B cell (primary cell): Measurements from ENCODE around the gene KPNA6. TPM values are rescaled to one million over a fixed set of nuclear protein-coding genes. Genes with fewer than 3 reads are reported as not detected.

Experiments used
- ATAC-seq: fragments of 200-7000 bp; cut with Tn5 transposase; one replicate; pipeline ENCODE4 v1.10.0; 2021; ENCODE audit warnings: low read depth, mild to moderate bottlenecking, moderate number of reproducible peaks, moderate library complexity
- CTCF ChIA-PET: fragments of 350-600 bp; sonication (Branson Sonifier 250); formaldehyde crosslinking; loops from one replicate; lab custom pipeline; 2021; ENCODE audit warnings: antibody characterized with exemption, inconsistent platforms; lab: Charles Lee
- POLR2A ChIA-PET: fragments of 350-600 bp; sonication (Branson Sonifier 250); formaldehyde crosslinking; loops from one replicate; lab custom pipeline; 2021; ENCODE audit warnings: antibody characterized with exemption; lab: Charles Lee
- DNase-seq: peaks from one replicate; pipeline ENCODE4 v3.0.0; 2013
- H2AFZ ChIP-seq: 2 replicates; pipeline ENCODE4 v1.6.1; 2012; ENCODE audit warnings: mild to moderate bottlenecking, low read depth, low read length; ENCODE audit not compliant: insufficient read depth, poor library complexity, severe bottlenecking
- H3K27ac ChIP-seq, 2 donors: 1 replicate in 1 of 2; 2 replicates in 1 of 2; pipeline ENCODE4 v1.5.1; 2012 to 2013; ENCODE audit warnings: low read length in 2 of 2, mild to moderate bottlenecking in 2 of 2, moderate library complexity in 1 of 2
- H3K27me3 ChIP-seq, 4 experiments: fragments of 200-600 bp in 1 of 4; sonication (generic) in 1 of 4; replicated peaks in 1 of 4; 1 replicate in 2 of 4; 2 replicates in 2 of 4; pipeline versions ENCODE4 v1.6.1 to v1.7.0; 2013 to 2016; ENCODE audit warnings: low read length in 3 of 4, mild to moderate bottlenecking in 2 of 4, mixed read lengths in 1 of 4, moderate library complexity in 1 of 4; ENCODE audit not compliant: insufficient read depth in 4 of 4, control insufficient read depth in 3 of 4; ENCODE audit errors: control extremely low read depth in 1 of 4
- H3K36me3 ChIP-seq, 2 experiments: replicated peaks in 1 of 2; 1 replicate in 1 of 2; 2 replicates in 1 of 2; pipeline versions ENCODE4 v1.6.1 to v1.7.1; 2013; ENCODE audit warnings: low read length in 1 of 2; ENCODE audit not compliant: insufficient read depth in 2 of 2, control insufficient read depth in 1 of 2; ENCODE audit errors: control extremely low read depth in 1 of 2, extremely low read depth in 1 of 2
- H3K4me1 ChIP-seq, 2 donors: fragments of 200-600 bp in 1 of 2; sonication (generic) in 1 of 2; 1 replicate in 1 of 2; 2 replicates in 1 of 2; pipeline versions ENCODE4 v1.5.1 to v1.6.1; 2013 to 2017; ENCODE audit warnings: low read length in 2 of 2; ENCODE audit not compliant: control insufficient read depth in 2 of 2, insufficient read depth in 2 of 2
- H3K4me2 ChIP-seq: replicated peaks from 2 replicates; pipeline ENCODE3; 2012; ENCODE audit warnings: mild to moderate bottlenecking, low read depth, low read length; ENCODE audit not compliant: poor library complexity, severe bottlenecking
- H3K4me3 ChIP-seq, 5 experiments: fragments of 200-600 bp in 1 of 5; sonication (generic) in 1 of 5; 1 replicate in 3 of 5; 2 replicates in 2 of 5; pipeline versions ENCODE4 v1.5.1 to v1.7.0; 2011 to 2016; ENCODE audit warnings: low read length in 4 of 5, mild to moderate bottlenecking in 4 of 5, low read depth in 2 of 5, control low read depth in 1 of 5, moderate library complexity in 1 of 5; ENCODE audit not compliant: insufficient read depth in 1 of 5; ENCODE audit errors: control extremely low read depth in 1 of 5, extremely low read depth in 1 of 5
- H3K79me2 ChIP-seq: fragments of 200-600 bp; sonication (generic); one replicate; pipeline ENCODE4 v1.6.0; 2016; ENCODE audit warnings: low read length; ENCODE audit not compliant: control insufficient read depth, insufficient read depth
- H3K9ac ChIP-seq: fragments of 200-600 bp; sonication (generic); 2 replicates; pipeline ENCODE4 v1.6.1; 2017; ENCODE audit warnings: mild to moderate bottlenecking, low read length, moderate library complexity
- H3K9me3 ChIP-seq, 3 donors: one replicate each; pipeline versions ENCODE4 v1.6.1 to v1.7.1; 2013; ENCODE audit warnings: low read length in 2 of 3; ENCODE audit not compliant: control insufficient read depth in 2 of 3, insufficient read depth in 1 of 3; ENCODE audit errors: control extremely low read depth in 1 of 3
- H4K20me1 ChIP-seq: 2 replicates; pipeline ENCODE4 v1.6.0; 2012; ENCODE audit warnings: mild to moderate bottlenecking, low read length; ENCODE audit not compliant: insufficient read depth, control insufficient read depth, poor library complexity, severe bottlenecking
- H3K27ac Mint-ChIP-seq: one replicate; pipeline ENCODE4 v1.8.0; 2021; ENCODE audit warnings: mixed read lengths
- H3K27me3 Mint-ChIP-seq: one replicate; pipeline ENCODE4 v1.8.0; 2021; ENCODE audit warnings: mixed read lengths
- H3K4me1 Mint-ChIP-seq: one replicate; pipeline ENCODE4 v1.8.0; 2021; ENCODE audit warnings: mixed read lengths
- H3K4me3 Mint-ChIP-seq: one replicate; pipeline ENCODE4 v1.8.0; 2021; ENCODE audit warnings: mixed read lengths
- H3K9me3 Mint-ChIP-seq: one replicate; pipeline ENCODE4 v1.8.0; 2022; ENCODE audit warnings: mixed read lengths; ENCODE audit not compliant: insufficient read depth
- CTCF ChIP-seq: fragments of 200-600 bp; IDR thresholded peaks from one replicate; pipeline ENCODE4 v1.8.0; 2022; ENCODE audit warnings: antibody characterized with exemption, mild to moderate bottlenecking
- EZH2 ChIP-seq: IDR thresholded peaks from 2 replicates; pipeline ENCODE4 v1.6.1; 2012; ENCODE audit warnings: borderline replicate concordance, low read depth, mild to moderate bottlenecking, moderate library complexity, low read length; ENCODE audit not compliant: insufficient read depth, poor library complexity, severe bottlenecking
- WGBS: methylation state at CpG from one replicate; pipeline ENCODE4 v1.1.5; 2013; ENCODE audit warnings: missing lambda C conversion rate; ENCODE audit not compliant: insufficient coverage; 5-methylcytosine and 5-hydroxymethylcytosine counted together
- intact Hi-C: fragments of 100-400 bp; cut with micrococcal nuclease; formaldehyde crosslinking; loops from one replicate; pipeline ENCODE4 v1.10.0; 2022
- polyA plus RNA-seq: library from polyadenylated mRNA; depleted of rRNA; stranded (reverse); fragments of >200 nt; gene quantifications from 2 replicates; pipeline ENCODE4 v1.2.3, GENCODE V29; 2012
- total RNA-seq, 2 donors: library from RNA; stranded (reverse); fragments of 120-200 nt in 1 of 2; gene quantifications; 1 replicate in 1 of 2; 2 replicates in 1 of 2; pipeline versions ENCODE4 v1.2.3 to v1.2.4, GENCODE V29; 2013 to 2022

Gene KPNA6
- total and polyA plus RNA-seq, 2 donors (not counting 1 experiment from before 2014, with no cell fraction given) = 14.0 to 49.9 TPM

- H3K27me3 Mint-ChIP-seq = no peaks in the 10 kb centered on the region
- peaks cover 35% of the 10 kb centered on the region for H3K4me1 Mint-ChIP-seq
- Histone ChIP-seq H3K4me3 (peak within 1 kb of the TSS; percentile 71 to 92 (median 76)), H3K4me2 (peak within 1 kb of the TSS; percentile 99), H3K4me1 (peaks cover 21 to 31% of the 10 kb centered on the region in 2 donors), H3K27me3 (no peaks in the 10 kb centered on the region), H3K79me2 (peaks cover 43% of the 10 kb centered on the region), H3K36me3 (peaks cover 0 to 21% of the 10 kb centered on the region in 2 experiments), H3K27ac (peak within 1 kb of the TSS; percentile 76 to 90), H2AFZ (peak within 1 kb of the TSS; percentile 85), H4K20me1 (peaks cover 23% of the 10 kb centered on the region), H3K9me3 (no peaks in the 10 kb centered on the region), H3K9ac (peak within 1 kb of the TSS; percentile 82)
- intact Hi-C loops = loop anchor here (1.0 to 2.0 kb wide), 8 partner anchors 21 to 215 kb away; partner anchors contain the start of genes BSDC1, CCDC28B, EIF3I and IQCC
- no peaks in the 10 kb centered on the region for H3K9me3 Mint-ChIP-seq
- H3K27ac Mint-ChIP-seq = peak within 1 kb of the TSS; percentile 99
- WGBS = under 1% methylated on average over 79 of the region's 79 CpGs
- DNase-seq = peak; percentile 94
- POLR2A ChIA-PET = interaction anchor here (0.5 to 2.0 kb wide), 14 partner anchors 21 to 157 kb away, joined by 3 to 11 read pairs (median 4); partner anchors contain the start of genes CCDC28B, HDAC1, KPNA6 and MARCKSL1
- peak; percentile 90 for ATAC-seq
- no peak for TF ChIP-seq EZH2
- CTCF ChIA-PET = interaction anchor here (0.6 to 2.0 kb wide), 12 partner anchors 19 to 214 kb away, joined by 3 to 6 read pairs (median 3); partner anchors contain the start of genes BSDC1 and KPNA6
- H3K4me3 Mint-ChIP-seq = peak within 1 kb of the TSS; percentile 96
Measured at GRCh38 chr1:32179443-32180185, 71.8 kb downstream of the KPNA6 start, which contains the start of gene TXLNA. TXLNA (plus strand) TSS chr1:32179675; CDS start chr1:32180346, 671 bp downstream.

DNA sequence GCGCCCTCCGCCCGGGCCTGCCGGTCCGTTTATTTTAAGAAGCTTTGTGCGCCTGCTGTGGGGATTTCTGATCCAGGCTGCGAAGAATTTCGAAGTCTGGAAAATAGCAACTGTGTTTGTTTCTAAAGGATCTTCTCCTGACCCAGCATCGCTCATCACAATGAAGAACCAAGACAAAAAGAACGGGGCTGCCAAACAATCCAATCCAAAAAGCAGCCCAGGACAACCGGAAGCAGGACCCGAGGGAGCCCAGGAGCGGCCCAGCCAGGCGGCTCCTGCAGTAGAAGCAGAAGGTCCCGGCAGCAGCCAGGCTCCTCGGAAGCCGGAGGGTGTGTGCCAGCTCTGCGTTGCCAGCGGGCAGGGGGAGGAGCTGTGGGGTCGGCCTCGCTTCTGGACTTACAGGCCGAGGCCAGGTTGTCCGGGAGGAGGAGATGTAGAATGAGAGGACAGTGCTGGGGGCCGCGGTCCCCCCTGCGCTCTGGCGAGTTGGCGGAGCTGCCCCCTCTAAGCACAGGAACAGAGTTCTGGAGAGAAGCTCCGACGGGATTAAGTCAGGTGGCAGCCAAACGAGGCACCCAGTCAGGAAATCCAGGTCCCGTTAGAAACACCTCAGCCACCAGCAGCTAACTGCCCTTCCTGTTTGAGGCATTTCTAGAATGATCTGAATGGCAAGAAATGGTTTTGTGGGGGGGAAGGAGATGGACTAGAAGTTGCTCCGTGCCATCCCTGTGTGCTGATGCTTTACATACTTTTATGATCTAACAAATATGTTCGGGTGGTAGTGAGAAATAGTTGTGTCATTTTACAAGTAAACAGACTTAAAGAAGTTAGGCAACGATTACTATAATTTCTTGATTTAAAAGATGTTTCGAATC lies 72.6 kb downstream of the KPNA6 start:
- Histone ChIP-seq H3K36me3 (peaks cover 0 to 22% of the 10 kb centered on the region in 2 experiments), H3K27ac (peak overlapping the region; percentile 76 to 90), H3K4me2 (peak overlapping the region; percentile 99), H3K9ac (peak overlapping the region; percentile 82), H2AFZ (peak overlapping the region; percentile 85), H4K20me1 (peaks cover 23% of the 10 kb centered on the region), H3K4me1 (peaks cover 21 to 31% of the 10 kb centered on the region in 2 donors), H3K9me3 (no peaks in the 10 kb centered on the region), H3K27me3 (no peaks in the 10 kb centered on the region), H3K79me2 (peaks cover 49% of the 10 kb centered on the region), H3K4me3 (peak overlapping the region; percentile 71 to 92 (median 76))
- H3K27me3 Mint-ChIP-seq = no peaks in the 10 kb centered on the region
- intact Hi-C loops = loop anchor here (1.0 kb wide), 2 partner anchors 73 to 171 kb away; no protein-coding TSS in a partner anchor
- peak overlapping the region; percentile 84 for H3K27ac Mint-ChIP-seq
- DNase-seq = no peak
- TF ChIP-seq CTCF (no peak), EZH2 (no peak)
- peak overlapping the region; percentile 96 for H3K4me3 Mint-ChIP-seq
- H3K9me3 Mint-ChIP-seq = no peaks in the 10 kb centered on the region
- no peak for ATAC-seq
- peaks cover 39% of the 10 kb centered on the region for H3K4me1 Mint-ChIP-seq
- ChIA-PET POLR2A (interaction anchor here (0.5 to 2.0 kb wide), 10 partner anchors 20 to 156 kb away, joined by 3 to 11 read pairs (median 4); partner anchors contain the start of genes CCDC28B, HDAC1, MARCKSL1 and TMEM39B), CTCF (interaction anchor here (0.9 to 2.0 kb wide), 6 partner anchors 35 to 116 kb away, joined by 3 to 6 read pairs (median 3); no protein-coding TSS in a partner anchor)
- WGBS = 5% methylated on average over 25 of the region's 36 CpGs
